Measurements from ENCODE around the gene CRLF1. TPM values are rescaled to one million over a fixed set of nuclear protein-coding genes. Genes with fewer than 3 reads are reported as not detected.

Gene CRLF1
- total and polyA plus RNA-seq, 12 donors, result 0.68 to 161 (median 5.4) TPM

GRCh38 chr19:18608102-18608804, 1.7 kb upstream of the CRLF1 start:
- H3K27ac ChIP-seq, result no peak overlapping the region
- WGBS, 2 donors, result 18 to 30% methylated on average over 5 of the region's 5 CpGs
- H3K27me3 ChIP-seq, result peaks cover 54 to 96% (median 96%) of the 10 kb centered on the region in 7 donors
- H3K36me3 ChIP-seq, result no peaks in the 10 kb centered on the region
- H3K4me3 ChIP-seq, result peak overlapping the region in 1 of 10 donors; percentile 25
- H3K9me3 ChIP-seq, result no peaks in the 10 kb centered on the region
- TF ChIP-seq, protein P1, sequence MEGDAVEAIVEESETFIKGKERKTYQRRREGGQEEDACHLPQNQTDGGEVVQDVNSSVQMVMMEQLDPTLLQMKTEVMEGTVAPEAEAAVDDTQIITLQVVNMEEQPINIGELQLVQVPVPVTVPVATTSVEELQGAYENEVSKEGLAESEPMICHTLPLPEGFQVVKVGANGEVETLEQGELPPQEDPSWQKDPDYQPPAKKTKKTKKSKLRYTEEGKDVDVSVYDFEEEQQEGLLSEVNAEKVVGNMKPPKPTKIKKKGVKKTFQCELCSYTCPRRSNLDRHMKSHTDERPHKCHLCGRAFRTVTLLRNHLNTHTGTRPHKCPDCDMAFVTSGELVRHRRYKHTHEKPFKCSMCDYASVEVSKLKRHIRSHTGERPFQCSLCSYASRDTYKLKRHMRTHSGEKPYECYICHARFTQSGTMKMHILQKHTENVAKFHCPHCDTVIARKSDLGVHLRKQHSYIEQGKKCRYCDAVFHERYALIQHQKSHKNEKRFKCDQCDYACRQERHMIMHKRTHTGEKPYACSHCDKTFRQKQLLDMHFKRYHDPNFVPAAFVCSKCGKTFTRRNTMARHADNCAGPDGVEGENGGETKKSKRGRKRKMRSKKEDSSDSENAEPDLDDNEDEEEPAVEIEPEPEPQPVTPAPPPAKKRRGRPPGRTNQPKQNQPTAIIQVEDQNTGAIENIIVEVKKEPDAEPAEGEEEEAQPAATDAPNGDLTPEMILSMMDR (IDR thresholded peaks at IDR 0.05), result no peak
- DNase-seq (no peak), ATAC-seq (no peak)
- intact Hi-C loops (cut with DNase I), result loop anchor here in 3 of 10 donors (5.0 to 10.0 kb wide), 3 partner anchors 49 to 237 kb away; no protein-coding TSS in a partner anchor
- peaks cover 26 to 68% (median 49%) of the 10 kb centered on the region in 9 donors for H3K4me1 ChIP-seq

GRCh38 chr19:18607226-18608101, 865 bp upstream of the CRLF1 start:
- H3K9me3 ChIP-seq, result no peaks in the 10 kb centered on the region
- TF ChIP-seq, protein P1 (IDR thresholded peaks at IDR 0.05), result no peak
- H3K36me3 ChIP-seq, result no peaks in the 10 kb centered on the region
- no peak overlapping the region for H3K27ac ChIP-seq
- peaks cover 24 to 62% (median 44%) of the 10 kb centered on the region in 9 donors for H3K4me1 ChIP-seq
- WGBS, 2 donors, result 1% methylated on average over 68 of the region's 68 CpGs
- H3K4me3 ChIP-seq, result peak overlapping the region in 8 of 10 donors; percentile 10 to 33 (median 22)
- intact Hi-C loops (cut with DNase I), result loop anchor here in 3 of 10 donors (5.0 to 10.0 kb wide), 3 partner anchors 50 to 237 kb away; no protein-coding TSS in a partner anchor
- H3K27me3 ChIP-seq, result peaks cover 48 to 96% (median 95%) of the 10 kb centered on the region in 7 donors
- peak in 2 of 8 donors; percentile 8 to 39 for ATAC-seq
- no peak for DNase-seq

DNA sequence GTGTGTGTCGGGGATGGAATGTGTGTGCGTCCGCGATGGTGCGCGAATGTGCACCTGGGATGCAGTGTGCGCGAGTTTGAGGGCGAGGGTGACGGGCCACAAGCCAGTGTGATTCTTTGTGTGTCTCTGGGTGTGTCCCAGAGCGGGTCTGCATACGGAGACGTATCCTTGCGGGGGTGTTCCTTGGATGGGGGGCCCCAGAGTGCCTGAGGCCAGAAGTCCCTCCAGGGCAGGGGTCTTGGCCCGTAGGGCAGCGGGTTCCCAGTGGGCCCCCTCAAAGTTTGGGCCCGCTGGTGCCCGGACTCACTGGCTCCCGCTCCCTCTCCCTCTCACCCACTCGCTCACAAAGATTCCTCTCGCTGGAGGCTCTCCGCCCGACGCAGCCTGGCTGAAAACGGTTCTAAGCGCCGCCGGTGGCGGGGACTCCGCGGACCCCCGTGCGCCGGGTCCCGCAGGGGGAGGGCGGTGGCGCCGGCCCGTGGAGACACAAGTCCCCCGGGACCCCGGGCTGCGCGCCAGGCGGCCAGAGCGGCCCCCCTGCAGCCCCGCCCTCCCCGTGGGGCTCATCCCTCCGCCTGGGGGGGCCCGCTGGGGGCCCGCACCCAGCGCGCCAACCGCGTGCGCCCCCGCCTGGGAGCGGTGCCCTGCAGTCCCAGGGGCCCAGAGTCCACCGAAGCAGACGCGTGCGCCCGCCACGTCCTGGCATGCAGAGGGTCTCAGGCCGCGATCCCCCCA, 886 bp downstream of the CRLF1 start:
- Histone ChIP-seq H3K9me3 (no peaks in the 10 kb centered on the region), H3K27me3 (peaks cover 35 to 96% (median 94%) of the 10 kb centered on the region in 7 donors), H3K36me3 (no peaks in the 10 kb centered on the region), H3K4me1 (peaks cover 9 to 45% (median 26%) of the 10 kb centered on the region in 9 donors), H3K4me3 (peak overlapping the region in 8 of 10 donors; percentile 10 to 35 (median 26)), H3K27ac (peak overlapping the region in 2 of 10 donors; percentile 1 to 36)
- TF ChIP-seq, protein P1 (IDR thresholded peaks at IDR 0.05), result no peak
- intact Hi-C loops (cut with DNase I), result loop anchor here in 4 of 10 donors (2.0 to 10.0 kb wide), 4 partner anchors 27 to 239 kb away; no protein-coding TSS in a partner anchor
- WGBS, 2 donors, result 2% methylated on average over 65 of the region's 65 CpGs
- ATAC-seq (peak in 1 of 8 donors; percentile 15), DNase-seq (no peak)
